Urinary bladder (tissue), 4 donors: Measurements from ENCODE around the gene CDK1. TPM values are rescaled to one million over a fixed set of nuclear protein-coding genes. Genes with fewer than 3 reads are reported as not detected.
"Not testable (repeated sequence)": the region's sequence is repeated elsewhere in the genome, so short reads cannot be mapped to it uniquely, and the experiment has no call there.

Experiments used
- DNase-seq: peaks from one replicate; pipeline ENCODE4 v3.0.0-alpha.2; 2015; ENCODE audit errors: extremely low spot score
- H3K27ac ChIP-seq: one replicate; pipeline ENCODE4 v1.5.1; 2013; ENCODE audit warnings: low read depth, mild to moderate bottlenecking, moderate library complexity
- H3K36me3 ChIP-seq: one replicate; pipeline ENCODE4 v1.6.1; 2013; ENCODE audit warnings: mild to moderate bottlenecking, moderate library complexity; ENCODE audit not compliant: insufficient read depth
- H3K4me1 ChIP-seq: one replicate; pipeline ENCODE4 v1.6.1; 2013; ENCODE audit warnings: mild to moderate bottlenecking, moderate library complexity; ENCODE audit not compliant: insufficient read depth
- H3K4me3 ChIP-seq: one replicate; pipeline ENCODE4 v1.5.1; 2013; ENCODE audit warnings: low read depth, low read length
- WGBS: extraction: QIAGEN DNeasy Blood & Tissue Kit; methylation state at CpG from one replicate; pipeline ENCODE4 v1.1.7; 2013; 5-methylcytosine and 5-hydroxymethylcytosine counted together
- polyA plus RNA-seq: library from polyadenylated mRNA; stranded (reverse); fragments of 200-250 nt; gene quantifications from one replicate; pipeline ENCODE4 v1.2.3, GENCODE V29; 2013
- total RNA-seq: library from RNA; depleted of rRNA; stranded (reverse); fragments of >200 nt; gene quantifications from one replicate; pipeline ENCODE4 v1.2.3, GENCODE V29; 2014
- donor health status: healthy with polysubstance abuse.
- donor health status: healthy.

The CDK1 gene
- total and polyA plus RNA-seq, 2 donors = 1.9 to 66.8 TPM

- H3K4me3 ChIP-seq, DNase-seq, H3K4me1 ChIP-seq, H3K27ac ChIP-seq, H3K36me3 ChIP-seq: not testable (repeated sequence)
- 88% methylated on average over 4 of the region's 4 CpGs for WGBS
These were observed 53.9 kb downstream of the CDK1 start for GRCh38 chr10:60832136-60832535.

GRCh38 chr10:60834401-60834800, 56.1 kb downstream of the CDK1 start:
- H3K4me3 ChIP-seq = no peak overlapping the region
- H3K4me1 ChIP-seq = no peaks in the 10 kb centered on the region
- H3K36me3 ChIP-seq = no peaks in the 10 kb centered on the region
- H3K27ac ChIP-seq = no peak overlapping the region
- DNase-seq = no peak

- Histone ChIP-seq H3K4me1 (no peaks in the 10 kb centered on the region), H3K27ac (no peak overlapping the region), H3K4me3 (no peak overlapping the region), H3K36me3 (no peaks in the 10 kb centered on the region)
- 84% methylated on average over 2 of the region's 2 CpGs for WGBS
- no peak for DNase-seq
These were observed 56.8 kb downstream of the CDK1 start for GRCh38 chr10:60835049-60835448.

GRCh38 chr10:60841227-60841626, 62.9 kb downstream of the CDK1 start:
- DNase-seq, H3K4me3 ChIP-seq, H3K27ac ChIP-seq, H3K4me1 ChIP-seq, H3K36me3 ChIP-seq: not testable (repeated sequence)
- WGBS = 98% methylated on average over 10 of the region's 10 CpGs

GRCh38 chr10:60842694-60843093, 64.4 kb downstream of the CDK1 start:
- Histone ChIP-seq H3K4me3 (no peak overlapping the region), H3K4me1 (no peaks in the 10 kb centered on the region), H3K27ac (no peak overlapping the region), H3K36me3 (no peaks in the 10 kb centered on the region)
- no peak for DNase-seq
- WGBS = 95% methylated on average over 1 of the region's 1 CpG

Other genes with a start within 250 kb of the CDK1 start
- 45.8 TPM for gene RHOBTB1, start 165.7 kb downstream of the CDK1 start, total RNA-seq
- 6.7 TPM for gene RHOBTB1, start 165.7 kb downstream of the CDK1 start, polyA plus RNA-seq